PC-3 (cell line): ENCODE measurements around the gene SLC45A2. TPM values are rescaled to one million over a fixed set of nuclear protein-coding genes. Genes with fewer than 3 reads are reported as not detected.

ENCODE experiments used
- ATAC-seq: fragments of 200-7000 bp; cut with Tn5 transposase; 2 replicates; pipeline ENCODE4 v1.9.1; 2020; ENCODE audit warnings: mild to moderate bottlenecking, moderate library complexity
- BruUV-seq: library from RNA; stranded (reverse); fragments of 400-500 nt; replicated peaks from 2 replicates; lab custom pipeline; 2021; lab: Mats Ljungman, UMichigan
- CTCF ChIA-PET: fragments of 300-600 bp; sonication (Branson Sonifier 250); formaldehyde crosslinking; loops from one replicate; lab custom pipeline; 2022; ENCODE audit warnings: antibody characterized with exemption; lab: Charles Lee
- POLR2A ChIA-PET: fragments of 300-600 bp; sonication (Branson Sonifier 250); formaldehyde crosslinking; loops from one replicate; lab custom pipeline; 2022; ENCODE audit warnings: antibody characterized with exemption; ENCODE audit not compliant: unreplicated experiment; lab: Charles Lee
- DNase-seq: peaks from one replicate; pipeline ENCODE4 v3.0.0-alpha.2; 2015
- H2AFZ ChIP-seq: fragments of 300-600 bp; sonication (generic); 2 replicates; pipeline ENCODE4 v1.6.0; 2016; ENCODE audit warnings: antibody characterized with exemption, low read length
- H3F3A ChIP-seq: fragments of 300-600 bp; sonication (generic); one replicate; pipeline ENCODE4 v1.6.0; 2017; ENCODE audit warnings: antibody characterized with exemption, low read length, control low read depth, mild to moderate bottlenecking; ENCODE audit not compliant: unreplicated experiment
- H3K27ac ChIP-seq: fragments of 300-600 bp; sonication (generic); 2 replicates; pipeline ENCODE4 v1.5.1; 2016; ENCODE audit warnings: mild to moderate bottlenecking, low read length
- H3K27me3 ChIP-seq: fragments of 300-600 bp; sonication (generic); 2 replicates; pipeline ENCODE4 v1.6.1; 2016; ENCODE audit warnings: low read length, mixed read lengths
- H3K36me3 ChIP-seq: fragments of 300-600 bp; sonication (generic); 2 replicates; pipeline ENCODE4 v1.6.1; 2016; ENCODE audit warnings: low read depth, mixed run types, low read length, mixed read lengths
- H3K4me1 ChIP-seq: fragments of 300-600 bp; sonication (generic); 2 replicates; pipeline ENCODE4 v1.5.1; 2016; ENCODE audit warnings: low read length; ENCODE audit not compliant: insufficient read depth
- H3K4me2 ChIP-seq: fragments of 300-600 bp; sonication (generic); 2 replicates; pipeline ENCODE4 v1.6.0; 2016; ENCODE audit warnings: low read length
- H3K4me3 ChIP-seq: fragments of 300-600 bp; sonication (generic); 2 replicates; pipeline ENCODE4 v1.5.1; 2016; ENCODE audit warnings: mild to moderate bottlenecking, low read length, mixed read lengths
- H3K79me2 ChIP-seq: fragments of 300-600 bp; sonication (generic); 2 replicates; pipeline ENCODE4 v1.6.1; 2017; ENCODE audit warnings: low read length, mixed read lengths
- H3K9ac ChIP-seq: fragments of 300-600 bp; sonication (generic); 2 replicates; pipeline ENCODE4 v1.6.0; 2016; ENCODE audit warnings: mild to moderate bottlenecking, low read length
- H3K9me2 ChIP-seq: fragments of 300-600 bp; sonication (generic); replicated peaks from 2 replicates; pipeline ENCODE4 v1.6.1; 2016; ENCODE audit warnings: mixed run types, low read length, mixed read lengths
- H3K9me3 ChIP-seq: fragments of 300-600 bp; sonication (generic); 2 replicates; pipeline ENCODE4 v1.6.1; 2016; ENCODE audit warnings: low read length, mixed read lengths
- H4K20me1 ChIP-seq: fragments of 300-600 bp; sonication (generic); 2 replicates; pipeline ENCODE4 v1.6.1; 2016; ENCODE audit warnings: low read length, mixed read lengths
- CTCF ChIP-seq: fragments of 300-600 bp; sonication (generic); conservative IDR thresholded peaks from 2 replicates; pipeline ENCODE4 v1.5.1; 2017; ENCODE audit warnings: antibody characterized with exemption, low read depth, mild to moderate bottlenecking, low read length
- EZH2 ChIP-seq: fragments of 300-600 bp; sonication (generic); IDR thresholded peaks from one replicate; pipeline ENCODE4 v1.6.1; 2017; ENCODE audit warnings: antibody characterized with exemption, mild to moderate bottlenecking, low read length; ENCODE audit not compliant: unreplicated experiment
- EZH2phosphoT487 ChIP-seq: fragments of 300-600 bp; sonication (generic); IDR thresholded peaks from 2 replicates; pipeline ENCODE4 v1.6.1; 2018; ENCODE audit warnings: mild to moderate bottlenecking, antibody characterized with exemption, low read length, borderline replicate concordance
- intact Hi-C: fragments of 100-400 bp; cut with micrococcal nuclease; formaldehyde crosslinking; loops from 2 replicates; pipeline ENCODE4 v1.9.0; 2023
- total RNA-seq: library from RNA; depleted of rRNA; stranded (reverse); fragments of >200 nt; gene quantifications from 2 replicates; pipeline ENCODE4 v1.2.3, GENCODE V29; 2014

SLC45A2 gene
- total RNA-seq, 1 experiment from 2014 or later: not detected

GRCh38 chr5:33936004-33936380 is 48.5 kb downstream of the SLC45A2 start:
- H3K9ac ChIP-seq: no peak overlapping the region
- H3K27ac ChIP-seq: no peak overlapping the region
- peak overlapping the region; percentile 44 for H3K4me2 ChIP-seq
- no peaks in the 10 kb centered on the region for H3K27me3 ChIP-seq
- H3K4me3 ChIP-seq: no peak overlapping the region
- H2AFZ ChIP-seq: no peak overlapping the region
- H3K79me2 ChIP-seq: no peaks in the 10 kb centered on the region
- TF ChIP-seq EZH2: no peak
- no peak for TF ChIP-seq CTCF
- no peak for TF ChIP-seq EZH2phosphoT487
- peaks cover 14% of the 10 kb centered on the region for H3K4me1 ChIP-seq
- DNase-seq (peak; percentile 46), ATAC-seq (peak; percentile 37; the same call in 1 of the 2 replicates)
- H3K36me3 ChIP-seq: no peaks in the 10 kb centered on the region
- intact Hi-C loops: no loop called here
- H3F3A ChIP-seq: no peaks in the 10 kb centered on the region
- H4K20me1 ChIP-seq: no peaks in the 10 kb centered on the region
- CTCF ChIA-PET: interaction anchor here (0.7 to 1.9 kb wide), 2 partner anchors 303 to 466 kb away, joined by 4 to 12 read pairs; no protein-coding TSS in a partner anchor
- no TSS peak for BruUV-seq
- H3K9me2 ChIP-seq: no peaks in the 10 kb centered on the region
- POLR2A ChIA-PET: interaction anchor here (0.6 kb wide), 1 partner anchor 496 kb away, joined by 4 read pairs; no protein-coding TSS in a partner anchor
- no peaks in the 10 kb centered on the region for H3K9me3 ChIP-seq

GRCh38 chr5:33934176-33934575 is 50.3 kb downstream of the SLC45A2 start:
- no peaks in the 10 kb centered on the region for H3K36me3 ChIP-seq
- H3K9me2 ChIP-seq: no peaks in the 10 kb centered on the region
- H3F3A ChIP-seq: no peaks in the 10 kb centered on the region
- no TSS peak for BruUV-seq
- TF ChIP-seq EZH2 (no peak), CTCF (no peak), EZH2phosphoT487 (no peak)
- peak overlapping the region; percentile 17 for H3K4me2 ChIP-seq
- H3K79me2 ChIP-seq: no peaks in the 10 kb centered on the region
- no peaks in the 10 kb centered on the region for H3K9me3 ChIP-seq
- H3K27me3 ChIP-seq: no peaks in the 10 kb centered on the region
- ChIA-PET CTCF (interaction anchor here (0.9 to 1.9 kb wide), 3 partner anchors 36 to 464 kb away, joined by 3 to 12 read pairs (median 4); no protein-coding TSS in a partner anchor), POLR2A (no interaction called here)
- peaks cover 14% of the 10 kb centered on the region for H3K4me1 ChIP-seq
- intact Hi-C loops: loop anchor here (1.0 kb wide), 3 partner anchors 346 to 498 kb away; no protein-coding TSS in a partner anchor
- no peaks in the 10 kb centered on the region for H4K20me1 ChIP-seq
- H3K27ac ChIP-seq: 0 out of 2 replicates have a peak overlapping the region, but pooled peaks have one; percentile 2
- DNase-seq (peak; percentile 82), ATAC-seq (peak; percentile 87)
- no peak overlapping the region for H2AFZ ChIP-seq
- H3K4me3 ChIP-seq: no peak overlapping the region
- H3K9ac ChIP-seq: no peak overlapping the region

DNA sequence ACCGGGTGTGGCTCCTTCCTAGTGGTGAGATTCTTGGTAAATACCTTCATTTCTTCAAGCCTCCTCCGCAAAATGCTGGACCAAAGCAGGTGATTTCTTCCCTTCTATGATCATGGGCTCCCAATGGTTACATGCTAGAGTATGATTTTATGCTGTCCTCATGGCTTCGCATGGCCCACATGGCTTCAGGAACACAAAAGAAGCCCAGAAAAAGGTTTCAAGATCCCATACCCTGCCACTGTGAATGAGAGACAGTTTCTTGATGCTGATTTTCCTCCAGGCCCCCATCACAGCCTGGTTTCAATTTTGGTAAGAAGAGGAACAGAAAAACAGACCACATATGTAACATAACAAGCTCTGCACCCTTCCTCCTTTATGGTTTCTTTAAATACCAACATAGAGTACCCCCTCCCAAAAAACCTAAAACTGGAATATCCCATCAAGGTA is 50.7 kb downstream of the SLC45A2 start:
- Histone ChIP-seq H3K9me2 (no peaks in the 10 kb centered on the region), H4K20me1 (no peaks in the 10 kb centered on the region), H3K4me2 (no peak overlapping the region), H3K27ac (no peak overlapping the region), H3F3A (no peaks in the 10 kb centered on the region), H3K4me1 (peaks cover 14% of the 10 kb centered on the region), H3K9me3 (no peaks in the 10 kb centered on the region), H2AFZ (no peak overlapping the region), H3K27me3 (no peaks in the 10 kb centered on the region), H3K36me3 (no peaks in the 10 kb centered on the region), H3K4me3 (no peak overlapping the region), H3K79me2 (no peaks in the 10 kb centered on the region), H3K9ac (no peak overlapping the region)
- no TSS peak for BruUV-seq
- no peak for DNase-seq
- TF ChIP-seq EZH2phosphoT487: no peak
- no peak for TF ChIP-seq EZH2
- no peak for TF ChIP-seq CTCF
- intact Hi-C loops: loop anchor here (1.0 kb wide), 3 partner anchors 345 to 497 kb away; no protein-coding TSS in a partner anchor
- ChIA-PET POLR2A (no interaction called here), CTCF (no interaction called here)
- ATAC-seq: no peak
